Mesenteric fat pad (tissue), 1 donor: ENCODE data around the gene IL10RA. TPM values are rescaled to one million over a fixed set of nuclear protein-coding genes. Genes with fewer than 3 reads are reported as not detected.
"Not testable (repeated sequence)": the region's sequence is repeated elsewhere in the genome, so short reads cannot be mapped to it uniquely, and the experiment has no call there.

Experiments used
- DNase-seq: peaks from one replicate; pipeline ENCODE4 v3.0.0-alpha.2; 2020; ENCODE audit warnings: low spot score
- total RNA-seq: library from RNA; stranded (reverse); fragmentation: NEBNext Ultra II Directional; extraction: Animal tissue kit (Norgen Biotek cat#: 25700); gene quantifications from one replicate; pipeline ENCODE4 v1.2.1, GENCODE V29; 2021
- donor health status: DM: yes; HTN: yes; CAD: no.

Gene IL10RA
- total RNA-seq, 1 donor from 2014 or later = 32.1 TPM

GRCh38 chr11:117961896-117962295 is 24.3 kb upstream of the IL10RA start:
- DNase-seq = peak; percentile 68

GRCh38 chr11:117962826-117963225 is 23.4 kb upstream of the IL10RA start:
- no peak for DNase-seq

GRCh38 chr11:117966908-117967307 is 19.3 kb upstream of the IL10RA start:
- DNase-seq = peak; percentile 24

DNA sequence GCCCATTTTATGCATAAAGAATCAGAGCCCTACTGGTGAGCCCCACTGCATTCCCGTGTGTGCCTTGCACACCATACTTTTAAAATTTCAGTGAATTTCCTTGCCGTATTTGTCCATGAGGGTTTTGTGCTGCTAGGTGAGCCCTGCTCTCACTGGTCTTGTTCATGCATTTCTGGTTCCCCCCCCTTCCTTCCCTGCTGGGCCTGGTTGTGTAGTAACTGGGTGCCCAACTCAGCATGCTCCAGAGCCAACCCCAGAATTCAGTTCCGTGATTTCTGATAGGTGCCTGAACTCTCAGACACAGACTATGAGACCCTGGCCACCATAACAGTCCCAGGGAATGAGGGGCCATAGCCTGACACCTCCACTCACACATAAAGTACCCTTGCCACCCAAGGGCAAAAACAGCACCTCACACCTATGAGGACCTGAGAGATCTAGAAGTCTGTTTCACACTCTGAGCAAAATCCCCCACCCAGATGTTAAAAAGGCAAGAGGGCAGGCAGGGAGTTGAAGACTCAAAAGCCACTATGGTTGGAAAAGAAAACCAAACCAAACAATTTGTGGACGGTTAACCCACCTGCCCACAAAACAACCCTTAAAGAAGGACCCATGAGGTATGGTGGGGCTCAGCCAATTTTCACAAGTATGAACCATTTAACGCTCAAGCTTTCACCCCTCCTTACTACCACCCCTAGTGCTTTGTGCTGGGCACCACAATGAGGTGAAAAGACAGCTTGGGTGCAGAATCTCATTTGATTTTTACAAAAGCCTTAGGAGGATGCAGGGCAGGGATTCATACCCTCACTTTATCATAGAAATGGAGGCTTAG is 16.8 kb upstream of the IL10RA start:
- peak; percentile 39 for DNase-seq

- no peak for DNase-seq
These were observed 15.7 kb upstream of the IL10RA start for GRCh38 chr11:117970400-117971024.

DNA sequence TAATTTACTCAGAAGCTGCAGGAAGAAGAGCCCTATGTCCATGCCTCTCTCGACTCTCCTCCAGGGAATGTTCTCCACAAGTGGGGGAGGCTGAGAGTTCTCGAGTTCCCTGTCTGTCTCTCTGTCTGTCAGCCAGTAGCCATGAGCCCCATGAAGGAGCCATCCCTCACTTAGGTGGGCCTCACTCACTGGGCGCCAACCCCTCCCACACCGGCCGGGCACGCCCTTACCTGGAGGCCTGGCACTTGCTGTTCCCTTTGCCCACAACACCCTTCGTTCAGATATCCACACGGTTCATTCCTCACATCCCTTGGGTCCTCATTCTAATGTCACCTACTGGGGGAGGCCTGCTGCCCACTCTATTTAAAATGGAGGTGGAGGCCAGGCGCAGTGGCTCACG is 14.2 kb upstream of the IL10RA start:
- DNase-seq = no peak

DNA sequence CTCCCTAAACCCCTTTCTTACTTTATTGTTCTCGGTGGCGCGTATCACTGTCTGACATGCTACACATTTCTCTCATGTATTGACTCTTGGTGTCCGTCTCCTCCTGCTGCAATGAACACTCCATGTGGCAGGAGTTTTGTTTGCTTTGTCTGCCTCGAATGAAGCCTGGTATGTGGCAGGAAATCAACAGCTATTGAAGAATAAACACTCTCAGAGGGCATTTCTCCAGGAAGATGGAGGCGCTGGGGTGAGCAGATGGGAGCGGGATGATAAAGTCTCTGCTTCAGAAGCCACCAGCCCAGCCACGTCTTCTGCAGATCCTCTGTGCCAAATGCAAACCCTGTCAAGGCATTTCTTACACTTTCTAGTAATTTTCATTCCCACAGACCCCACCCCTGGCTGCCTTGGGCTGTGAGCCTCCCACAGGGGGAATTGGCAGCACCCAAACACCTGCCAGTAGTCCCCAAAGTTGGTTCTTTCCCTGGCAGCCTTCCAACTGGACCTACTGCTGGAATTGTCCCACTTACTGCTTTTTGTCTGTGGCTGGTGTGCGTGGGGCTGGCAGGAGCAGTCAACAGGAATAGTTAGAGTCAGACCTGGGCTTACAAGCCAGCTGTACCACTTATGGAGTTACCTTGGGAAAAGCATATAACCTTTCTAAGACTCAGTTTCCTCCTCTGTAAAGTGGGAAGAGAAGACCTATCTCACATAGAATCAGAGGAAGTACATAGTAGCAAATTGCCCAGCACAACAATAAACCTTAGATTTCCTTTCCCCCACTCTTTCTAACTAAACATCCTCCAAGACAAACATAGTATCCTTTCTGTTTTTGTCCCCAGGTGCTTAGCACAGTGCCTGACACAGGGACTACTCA is 13.3 kb upstream of the IL10RA start:
- DNase-seq = no peak

GRCh38 chr11:117973503-117973860 is 12.7 kb upstream of the IL10RA start:
- no peak for DNase-seq

GRCh38 chr11:117976445-117976844 is 9.7 kb upstream of the IL10RA start:
- DNase-seq = no peak

DNA sequence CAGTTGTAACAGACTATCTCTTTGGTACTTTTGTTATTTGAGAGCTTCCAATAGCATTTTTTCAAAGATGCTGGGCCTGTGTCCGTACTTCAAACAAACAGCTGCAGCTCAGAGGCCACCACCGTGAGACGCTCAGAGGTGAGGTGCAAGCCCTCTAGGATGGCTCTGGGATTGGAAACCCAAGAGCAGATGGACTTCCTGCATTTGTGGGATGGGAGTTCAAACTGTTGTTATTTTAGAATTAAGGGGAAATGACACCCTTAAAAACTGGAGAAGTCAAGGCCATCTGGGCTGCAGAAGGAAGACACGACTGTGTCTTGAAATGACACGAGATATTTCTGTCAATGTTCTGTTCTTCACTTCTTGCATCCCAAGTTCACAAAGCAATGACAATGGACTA is 9.2 kb upstream of the IL10RA start:
- DNase-seq = no peak

GRCh38 chr11:117977612-117978264 is 8.5 kb upstream of the IL10RA start:
- not testable (repeated sequence) for DNase-seq

DNA sequence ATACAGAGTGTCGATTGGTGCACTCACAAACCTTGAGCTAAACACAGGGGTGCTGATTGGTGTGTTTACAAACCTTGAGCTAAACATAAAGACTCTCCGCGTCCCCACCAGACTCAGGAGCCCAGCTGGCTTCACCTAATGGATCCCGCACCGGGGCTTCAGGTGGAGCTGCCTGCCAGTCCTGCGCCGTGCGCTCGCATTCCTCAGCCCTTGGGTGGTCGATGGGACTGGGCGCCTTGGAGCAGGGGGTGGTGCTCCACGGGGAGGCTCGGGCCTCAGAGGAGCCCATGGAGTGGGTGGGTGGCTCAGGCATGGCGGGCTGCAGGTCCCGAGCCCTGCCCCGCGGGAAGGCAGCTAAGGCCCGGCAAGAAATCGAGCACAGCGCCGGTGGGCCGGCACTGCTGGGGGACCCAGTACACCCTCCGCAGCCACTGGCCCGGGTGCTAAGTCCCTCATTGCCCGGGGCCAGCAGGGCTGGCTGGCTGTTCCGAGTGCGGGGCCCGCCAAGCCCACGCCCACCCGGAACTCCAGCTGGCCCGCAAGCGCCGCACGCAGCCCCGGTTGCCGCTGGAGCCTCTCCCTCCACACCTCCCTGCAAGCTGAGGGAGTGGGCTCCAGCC is 7.8 kb upstream of the IL10RA start:
- not testable (repeated sequence) for DNase-seq

- no peak for DNase-seq
These were observed 7.2 kb upstream of the IL10RA start for GRCh38 chr11:117978991-117979390.

GRCh38 chr11:117979481-117980211 is 6.5 kb upstream of the IL10RA start:
- DNase-seq = no peak

DNA sequence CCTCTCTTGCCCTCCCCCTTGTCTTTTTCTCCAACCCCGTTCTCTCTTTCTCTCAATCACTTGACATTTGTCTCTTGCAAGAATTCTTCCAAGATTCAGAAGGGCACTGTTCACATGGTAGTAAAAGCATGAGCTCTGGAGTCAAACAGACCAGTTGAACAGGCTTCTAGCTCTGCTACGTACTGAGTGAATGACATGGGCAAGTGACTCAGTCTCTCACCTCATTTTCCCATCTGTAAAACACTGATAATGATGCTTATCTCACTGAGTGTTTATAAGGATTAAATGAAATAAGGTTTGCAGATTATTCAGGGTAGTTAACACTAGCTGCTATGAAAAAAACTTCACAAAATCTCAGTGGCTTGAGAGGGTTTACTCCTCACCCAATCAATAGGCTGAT is 5.9 kb upstream of the IL10RA start:
- no peak for DNase-seq

GRCh38 chr11:117980720-117981119 is 5.5 kb upstream of the IL10RA start:
- DNase-seq = peak; percentile 37

GRCh38 chr11:117983163-117983475 is 3.1 kb upstream of the IL10RA start:
- peak; percentile 33 for DNase-seq

DNA sequence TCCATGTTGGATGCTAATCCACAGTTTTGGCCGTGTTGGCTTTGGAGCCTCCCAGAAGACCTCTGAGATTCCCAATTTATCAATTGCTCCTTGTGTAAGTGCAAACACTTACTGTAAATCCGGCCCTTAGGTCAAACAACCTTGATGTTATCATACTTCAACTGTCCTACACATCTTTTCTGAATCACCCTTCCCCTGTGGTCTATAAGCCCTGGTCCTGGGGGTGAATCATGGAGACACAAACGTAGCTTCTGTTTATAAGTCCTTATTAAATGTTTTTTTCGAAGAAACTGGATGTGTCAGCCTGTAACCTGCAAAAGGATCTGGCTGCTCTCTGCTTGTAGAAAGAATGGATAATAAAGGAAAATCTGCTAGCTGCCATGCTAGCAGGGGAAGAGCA is 1.7 kb upstream of the IL10RA start:
- DNase-seq = peak; percentile 2

DNA sequence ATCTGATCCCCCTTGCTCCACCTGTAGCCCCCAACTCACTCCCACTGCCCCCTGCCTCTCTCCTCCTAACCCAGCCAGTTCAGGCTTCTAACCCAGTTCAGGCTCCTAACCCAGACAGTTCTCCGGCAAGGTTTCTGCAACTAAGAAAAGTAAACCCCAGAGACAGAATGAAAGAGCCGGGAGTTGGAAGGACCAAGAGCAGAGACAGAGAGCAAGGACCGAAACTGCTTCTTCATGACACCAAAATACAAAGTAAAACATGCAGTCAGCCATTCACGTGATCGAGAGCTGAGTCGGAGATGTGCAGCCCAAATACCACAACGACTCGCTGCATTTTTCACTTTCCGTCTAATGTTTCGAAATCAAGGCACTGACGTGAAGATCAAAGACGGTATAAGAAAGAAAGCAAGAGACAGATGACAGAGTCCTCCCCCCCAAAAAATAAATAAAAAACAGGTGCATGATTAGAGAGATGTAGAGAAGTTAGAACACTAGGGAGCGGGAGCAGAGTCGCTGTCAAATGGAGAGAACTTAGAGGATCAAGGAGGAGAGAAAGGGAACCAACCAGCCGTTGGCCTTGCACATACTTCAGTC is 884 bp downstream of the IL10RA start:
- peak; percentile 39 for DNase-seq
